ENCODE data around the gene ANKMY1. TPM values are rescaled to one million over a fixed set of nuclear protein-coding genes. Genes with fewer than 3 reads are reported as not detected.

Gene ANKMY1
- total RNA-seq, 3 donors from 2014 or later (not counting 1 experiment from before 2014, with no cell fraction given): 43.8 to 51.5 (median 46.6) TPM

GRCh38 chr2:240573071-240573515 lies 15.3 kb upstream of the ANKMY1 start:
- 94% methylated on average over 20 of the region's 20 CpGs for WGBS (ENCODE audit: insufficient coverage)
- no peak overlapping the region for H3K4me3 ChIP-seq (ENCODE audit: low read length)
- H3K4me1 ChIP-seq (ENCODE audit: control insufficient read depth, insufficient read depth, low read length): peaks cover 40% of the 10 kb centered on the region
- Mint-ChIP-seq H3K36me3 (no peaks in the 10 kb centered on the region), H3K27me3 (ENCODE audit: low read depth in 2 of 2) (no peaks in the 10 kb centered on the region), H3K4me1 (peaks cover 28 to 45% of the 10 kb centered on the region in 2 donors), H3K9me3 (no peaks in the 10 kb centered on the region), H3K27ac (no peak overlapping the region), H3K4me3 (no peak overlapping the region)
- no peaks in the 10 kb centered on the region for H3K9me3 ChIP-seq (ENCODE audit: control insufficient read depth, insufficient read depth, low read length)
- ATAC-seq (no peak), DNase-seq (no peak)
- peaks cover 60% of the 10 kb centered on the region for H3K36me3 ChIP-seq (ENCODE audit: control insufficient read depth, insufficient read depth, low read length)
- TF ChIP-seq CTCF (IDR thresholded peaks at IDR 0.05): no peak
- intact Hi-C loops (cut with micrococcal nuclease): no loop called here
- H3K27me3 ChIP-seq (ENCODE audit: control insufficient read depth, insufficient read depth, low read length): no peaks in the 10 kb centered on the region
- no peak overlapping the region for H3K27ac ChIP-seq (ENCODE audit: low read length)

- peaks cover 34 to 52% of the 10 kb centered on the region in 2 donors for H3K4me1 Mint-ChIP-seq
- no peaks in the 10 kb centered on the region for H3K27me3 Mint-ChIP-seq (ENCODE audit: low read depth in 2 of 2)
- ATAC-seq (no peak), DNase-seq (no peak)
- Histone ChIP-seq H3K27me3 (ENCODE audit: control insufficient read depth, insufficient read depth, low read length) (no peaks in the 10 kb centered on the region), H3K4me1 (ENCODE audit: control insufficient read depth, insufficient read depth, low read length) (peaks cover 47% of the 10 kb centered on the region), H3K27ac (ENCODE audit: low read length) (no peak overlapping the region), H3K9me3 (ENCODE audit: control insufficient read depth, insufficient read depth, low read length) (no peaks in the 10 kb centered on the region), H3K4me3 (ENCODE audit: low read length) (no peak overlapping the region), H3K36me3 (ENCODE audit: control insufficient read depth, insufficient read depth, low read length) (peaks cover 53% of the 10 kb centered on the region)
- 96% methylated on average over 30 of the region's 30 CpGs for WGBS (ENCODE audit: insufficient coverage)
- no peaks in the 10 kb centered on the region for H3K36me3 Mint-ChIP-seq
- no peaks in the 10 kb centered on the region for H3K9me3 Mint-ChIP-seq
- intact Hi-C loops (cut with micrococcal nuclease): no loop called here
- no peak overlapping the region for H3K4me3 Mint-ChIP-seq
- H3K27ac Mint-ChIP-seq: no peak overlapping the region
- TF ChIP-seq CTCF (IDR thresholded peaks at IDR 0.05): no peak
Observed at GRCh38 chr2:240572141-240573031, 14.6 kb upstream of the ANKMY1 start.

GRCh38 chr2:240571314-240571973 lies 13.7 kb upstream of the ANKMY1 start:
- no peaks in the 10 kb centered on the region for H3K9me3 Mint-ChIP-seq
- intact Hi-C loops (cut with micrococcal nuclease): no loop called here
- H3K4me1 ChIP-seq (ENCODE audit: control insufficient read depth, insufficient read depth, low read length): peaks cover 56% of the 10 kb centered on the region
- WGBS (ENCODE audit: insufficient coverage): 95% methylated on average over 18 of the region's 18 CpGs
- H3K36me3 ChIP-seq (ENCODE audit: control insufficient read depth, insufficient read depth, low read length): peaks cover 44% of the 10 kb centered on the region
- ATAC-seq (no peak), DNase-seq (no peak)
- H3K9me3 ChIP-seq (ENCODE audit: control insufficient read depth, insufficient read depth, low read length): no peaks in the 10 kb centered on the region
- H3K27ac ChIP-seq (ENCODE audit: low read length): no peak overlapping the region
- no peak for TF ChIP-seq CTCF (IDR thresholded peaks at IDR 0.05)
- no peaks in the 10 kb centered on the region for H3K27me3 ChIP-seq (ENCODE audit: control insufficient read depth, insufficient read depth, low read length)
- H3K4me3 ChIP-seq (ENCODE audit: low read length): no peak overlapping the region
- no peaks in the 10 kb centered on the region for H3K36me3 Mint-ChIP-seq
- peak overlapping the region; percentile 34 to 54 for H3K27ac Mint-ChIP-seq
- H3K27me3 Mint-ChIP-seq (ENCODE audit: low read depth in 2 of 2): no peaks in the 10 kb centered on the region
- H3K4me3 Mint-ChIP-seq: peak overlapping the region; percentile 67
- peaks cover 40 to 57% of the 10 kb centered on the region in 2 donors for H3K4me1 Mint-ChIP-seq

Data from natural killer cell (primary cell).